Measurements from ENCODE around the gene POTEH.
"Not testable (repeated sequence)": the region's sequence is repeated elsewhere in the genome, so short reads cannot be mapped to it uniquely, and the experiment has no call there.

DNA sequence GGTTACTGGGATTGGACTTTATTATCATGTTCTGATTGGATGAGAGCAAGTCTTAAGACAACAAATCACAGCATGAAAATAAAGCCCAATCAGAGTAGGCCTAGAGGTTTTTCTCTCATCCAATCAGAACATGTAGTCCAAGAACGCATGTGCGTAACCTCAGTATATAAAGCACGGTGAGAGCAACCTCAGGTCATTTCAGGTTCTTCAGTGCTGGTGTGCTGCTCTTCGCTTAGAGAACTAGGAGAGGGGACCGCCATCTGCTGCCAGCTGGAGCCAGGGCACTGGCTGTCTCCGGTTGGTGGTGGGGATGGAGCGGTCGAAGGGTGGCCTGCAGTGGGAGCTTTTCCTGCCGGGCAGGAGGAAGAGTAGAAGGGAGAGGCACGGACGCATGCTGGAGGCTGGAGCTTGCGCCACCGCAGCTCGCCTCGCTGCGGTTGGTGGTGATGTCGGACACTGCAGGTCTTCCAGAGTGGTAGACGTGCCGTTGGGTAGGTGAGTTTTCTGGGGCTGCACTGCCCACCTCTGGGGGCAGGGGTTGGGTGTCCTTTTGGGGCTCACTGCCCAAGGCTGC, 47.5 kb upstream of the POTEH start:
- TF ChIP-seq, protein P1, sequence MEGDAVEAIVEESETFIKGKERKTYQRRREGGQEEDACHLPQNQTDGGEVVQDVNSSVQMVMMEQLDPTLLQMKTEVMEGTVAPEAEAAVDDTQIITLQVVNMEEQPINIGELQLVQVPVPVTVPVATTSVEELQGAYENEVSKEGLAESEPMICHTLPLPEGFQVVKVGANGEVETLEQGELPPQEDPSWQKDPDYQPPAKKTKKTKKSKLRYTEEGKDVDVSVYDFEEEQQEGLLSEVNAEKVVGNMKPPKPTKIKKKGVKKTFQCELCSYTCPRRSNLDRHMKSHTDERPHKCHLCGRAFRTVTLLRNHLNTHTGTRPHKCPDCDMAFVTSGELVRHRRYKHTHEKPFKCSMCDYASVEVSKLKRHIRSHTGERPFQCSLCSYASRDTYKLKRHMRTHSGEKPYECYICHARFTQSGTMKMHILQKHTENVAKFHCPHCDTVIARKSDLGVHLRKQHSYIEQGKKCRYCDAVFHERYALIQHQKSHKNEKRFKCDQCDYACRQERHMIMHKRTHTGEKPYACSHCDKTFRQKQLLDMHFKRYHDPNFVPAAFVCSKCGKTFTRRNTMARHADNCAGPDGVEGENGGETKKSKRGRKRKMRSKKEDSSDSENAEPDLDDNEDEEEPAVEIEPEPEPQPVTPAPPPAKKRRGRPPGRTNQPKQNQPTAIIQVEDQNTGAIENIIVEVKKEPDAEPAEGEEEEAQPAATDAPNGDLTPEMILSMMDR (conservative IDR thresholded peaks at IDR 0.05; ENCODE audit: low read depth in 2 of 2), result not testable (repeated sequence)
- not testable (repeated sequence) for TF ChIP-seq EZH2 (IDR thresholded peaks at IDR 0.05; ENCODE audit: low read depth, unreplicated experiment); POLR2AphosphoS5 (IDR thresholded peaks at IDR 0.05; ENCODE audit: low read depth); EZH2phosphoT487 (IDR thresholded peaks at IDR 0.05; ENCODE audit: unreplicated experiment)
